HG03520 (cell line): ENCODE results near the gene POLE.
"Not testable (repeated sequence)": the region's sequence is repeated elsewhere in the genome, so short reads cannot be mapped to it uniquely, and the experiment has no call there.

Experiments
- ATAC-seq: cut with Tn5 transposase; IDR thresholded peaks from one replicate; pipeline ENCODE4 v1.9.1; 2021; ENCODE audit warnings: mild to moderate bottlenecking, moderate library complexity; ENCODE audit not compliant: unreplicated experiment

POLE gene

GRCh38 chr12:132719141-132719953, 32.2 kb upstream of the POLE start:
- no peak for ATAC-seq

DNA sequence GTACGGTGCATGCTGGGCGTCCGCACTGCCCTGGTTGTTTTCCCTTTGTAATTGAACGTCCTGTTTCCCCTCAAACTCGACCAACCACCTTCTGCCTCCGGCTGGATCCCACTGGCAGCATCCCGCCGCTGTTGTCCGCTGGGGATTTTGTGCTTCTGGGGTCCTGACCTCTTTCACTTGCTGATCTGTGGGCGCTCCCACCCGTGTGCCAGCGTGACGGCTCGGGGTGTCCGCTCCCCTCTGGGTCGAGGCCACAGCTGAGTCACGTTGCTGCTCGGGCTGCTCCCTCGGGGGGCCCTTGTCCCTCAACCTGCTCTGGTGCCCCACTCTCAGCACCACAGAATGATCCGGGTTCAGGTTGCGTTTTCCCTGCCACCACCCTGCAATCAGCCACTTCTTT, 31.5 kb upstream of the POLE start:
- ATAC-seq, result no peak

GRCh38 chr12:132717531-132718387, 30.6 kb upstream of the POLE start:
- no peak for ATAC-seq

DNA sequence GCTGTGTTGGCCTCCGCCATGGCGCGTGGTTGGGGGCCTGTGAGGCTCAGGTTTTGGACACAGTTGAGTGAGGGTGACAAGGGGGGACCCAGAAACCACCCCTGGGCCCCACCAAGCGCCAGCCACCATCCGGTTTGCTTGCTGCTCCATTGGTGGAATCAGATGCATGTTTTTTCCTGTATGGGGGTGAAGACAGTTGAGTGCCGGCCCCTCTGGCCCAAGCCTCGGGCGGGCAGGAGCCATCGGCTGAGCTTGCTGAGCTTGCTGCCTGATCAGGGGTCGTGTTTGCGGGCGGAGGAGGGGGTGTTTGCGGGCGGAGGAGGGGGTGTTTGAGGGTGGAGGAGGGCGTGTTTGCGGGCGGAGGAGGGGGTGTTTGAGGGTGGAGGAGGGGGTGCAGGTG, 29.9 kb upstream of the POLE start:
- no peak for ATAC-seq

- no peak for ATAC-seq
These were observed 29.2 kb upstream of the POLE start for GRCh38 chr12:132716356-132716755.

DNA sequence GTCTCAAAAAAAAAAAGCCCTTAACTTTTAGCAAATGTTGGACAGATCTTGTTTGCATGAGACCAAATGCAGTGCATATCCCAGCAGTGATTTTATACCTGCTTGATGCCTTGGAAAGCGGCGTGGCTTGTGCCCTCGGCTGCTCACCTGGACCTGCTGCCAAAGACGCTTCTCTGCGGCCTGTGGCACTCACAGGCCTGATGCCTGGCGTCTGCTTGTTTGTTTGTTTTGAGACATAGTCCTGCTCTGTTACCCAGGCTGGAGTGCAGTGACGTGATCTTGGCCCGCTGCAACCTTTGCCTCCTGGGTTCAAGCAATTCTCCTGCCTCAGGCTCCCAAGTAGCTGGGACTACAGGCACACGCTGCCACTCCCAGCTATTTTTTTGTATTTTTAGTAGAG, 28.7 kb upstream of the POLE start:
- ATAC-seq, result no peak

- no peak for ATAC-seq
These were observed 26.0 kb upstream of the POLE start for GRCh38 chr12:132713123-132713522.

GRCh38 chr12:132711080-132711843, 24.1 kb upstream of the POLE start:
- no peak for ATAC-seq

GRCh38 chr12:132710405-132711079, 23.4 kb upstream of the POLE start, which contains the start of gene PGAM5:
TSS of gene PGAM5 (plus strand) at chr12:132710842. CDS start at chr12:132710877, 35 bp downstream.
- peak; percentile 88 for ATAC-seq

DNA sequence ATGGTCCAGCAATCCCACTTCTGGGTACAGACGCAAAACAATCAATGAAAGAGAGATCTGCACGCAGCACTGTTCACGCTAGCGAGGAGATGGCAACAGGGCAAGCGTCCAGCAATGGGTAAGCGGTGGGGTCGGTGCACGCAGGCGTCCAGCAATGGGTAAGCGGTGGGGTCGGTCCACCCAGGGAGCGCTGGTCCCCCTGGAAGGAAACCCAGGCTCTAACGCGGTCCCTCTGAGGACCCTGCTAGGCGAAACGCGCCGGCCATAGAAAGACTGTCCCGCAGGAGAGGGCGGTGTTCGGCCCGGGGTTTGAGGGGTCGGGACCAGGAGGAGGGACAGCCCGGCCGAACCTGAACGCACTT, 22.9 kb upstream of the POLE start:
- peak; percentile 25 for ATAC-seq

DNA sequence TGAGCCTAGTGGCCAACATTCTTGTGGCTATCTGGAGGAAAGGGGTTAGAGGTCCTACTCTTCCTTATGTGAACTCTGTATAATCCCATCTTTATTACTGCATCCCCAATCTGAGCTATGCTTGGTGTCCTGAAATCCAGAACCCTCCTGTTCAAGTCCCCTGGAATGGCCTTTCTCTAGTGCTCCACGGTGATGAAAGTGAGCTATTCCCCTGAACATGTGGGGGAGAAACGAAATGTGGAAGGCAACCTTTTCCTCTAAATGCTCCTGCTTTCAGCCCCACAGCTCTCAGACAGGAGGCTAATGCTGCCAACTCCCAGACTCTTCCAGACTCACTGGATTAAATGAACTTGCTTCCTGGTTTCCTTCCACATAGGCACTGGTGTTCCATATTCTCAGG, 21.0 kb upstream of the POLE start:
- ATAC-seq, result no peak

GRCh38 chr12:132707241-132707640, 20.1 kb upstream of the POLE start:
- ATAC-seq, result no peak

GRCh38 chr12:132703641-132704040, 16.5 kb upstream of the POLE start:
- no peak for ATAC-seq

GRCh38 chr12:132702640-132703039, 15.5 kb upstream of the POLE start:
- ATAC-seq, result no peak

DNA sequence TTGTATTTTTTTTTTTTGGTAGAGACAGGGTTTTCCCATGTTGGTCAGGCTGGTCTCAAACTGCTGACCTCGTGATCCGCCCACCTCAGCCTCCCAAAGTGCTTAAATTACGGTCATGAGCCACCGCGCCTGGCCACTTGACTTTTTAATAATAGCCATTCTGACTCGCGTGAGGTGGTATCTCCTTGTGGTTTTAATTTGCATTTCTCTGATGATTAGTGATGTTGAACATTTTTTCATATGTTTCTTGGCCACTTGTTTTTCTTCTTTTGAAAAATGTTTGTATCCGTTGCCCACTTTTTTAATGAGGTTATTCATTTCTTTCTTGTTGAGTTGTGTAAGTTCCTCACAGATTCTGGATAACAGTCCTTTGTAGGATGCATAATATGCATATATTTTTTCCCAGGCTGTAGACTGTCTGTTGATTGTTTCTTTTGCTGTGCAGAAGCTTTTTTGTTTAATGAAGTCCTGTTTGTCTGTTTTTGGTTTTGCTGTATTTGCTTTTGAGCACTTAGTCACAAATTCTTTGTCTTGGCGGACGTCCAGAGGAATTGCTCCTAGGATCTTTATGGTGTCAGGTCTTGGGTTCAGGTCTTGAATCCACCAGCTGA, 13.2 kb upstream of the POLE start:
- ATAC-seq, result no peak

GRCh38 chr12:132698341-132698740, 11.2 kb upstream of the POLE start:
- ATAC-seq, result no peak

GRCh38 chr12:132695431-132695830, 8.3 kb upstream of the POLE start:
- no peak for ATAC-seq

GRCh38 chr12:132694888-132695287, 7.7 kb upstream of the POLE start:
- ATAC-seq, result not testable (repeated sequence)

DNA sequence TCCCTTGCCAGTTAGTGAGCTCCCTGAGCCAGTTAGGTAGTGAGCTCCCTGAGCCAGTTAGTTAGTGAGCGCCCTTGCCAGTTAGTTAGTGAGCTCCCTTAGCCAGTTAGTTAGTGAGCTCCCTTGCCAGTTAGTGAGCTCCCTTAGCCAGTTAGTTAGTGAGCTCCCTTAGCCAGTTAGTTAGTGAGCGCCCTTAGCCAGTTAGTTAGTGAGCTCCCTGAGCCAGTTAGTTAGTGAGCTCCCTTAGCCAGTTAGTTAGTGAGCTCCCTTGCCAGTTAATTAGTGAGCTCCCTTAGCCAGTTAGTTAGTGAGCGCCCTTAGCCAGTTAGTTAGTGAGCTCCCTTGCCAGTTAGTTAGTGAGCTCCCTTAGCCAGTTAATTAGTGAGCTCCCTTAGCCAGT, 4.9 kb upstream of the POLE start:
- ATAC-seq, result not testable (repeated sequence)

GRCh38 chr12:132690112-132690511, 3.0 kb upstream of the POLE start:
- ATAC-seq, result no peak
